MCF 10A (cell line): ENCODE data around the gene SGCB. TPM values are rescaled to one million over a fixed set of nuclear protein-coding genes. Genes with fewer than 3 reads are reported as not detected.
A peak's percentile ranks its signal among the peaks of the same experiment; 100 is the strongest.
"Not testable (repeated sequence)": the region's sequence is repeated elsewhere in the genome, so short reads cannot be mapped to it uniquely, and the experiment has no call there.

Experiments used
- Bru-seq: library from RNA; stranded (reverse); fragments of 400-500 nt; gene quantifications from one replicate; lab custom pipeline; 2021; lab: Mats Ljungman, UMichigan
- BruChase-seq, 2 experiments: library from RNA; stranded (reverse); fragments of 400-500 nt; gene quantifications; one replicate each; lab custom pipeline; 2021; lab: Mats Ljungman, UMichigan
- BruUV-seq: library from RNA; stranded (reverse); fragments of 400-500 nt; replicated peaks from 2 replicates; lab custom pipeline; 2021; lab: Mats Ljungman, UMichigan
- CTCF ChIA-PET: fragments of 300-600 bp; sonication (Branson Sonifier 250); formaldehyde crosslinking; extraction: SDS; loops from one replicate; lab custom pipeline; 2021; ENCODE audit warnings: antibody characterized with exemption, inconsistent platforms; lab: Yijun Ruan, JAX
- POLR2A ChIA-PET: fragments of 300-600, 350-650 bp; sonication (Branson Sonifier 250); formaldehyde crosslinking; extraction: SDS; loops from one replicate; lab custom pipeline; 2020; ENCODE audit warnings: antibody characterized with exemption, inconsistent platforms; lab: Yijun Ruan, JAX
- DNase-seq: peaks from one replicate; pipeline ENCODE4 v3.0.0-alpha.2; 2018; ENCODE audit not compliant: unreplicated experiment
- H3K27ac Mint-ChIP-seq: one replicate; pipeline ENCODE4 v1.8.0; 2022; ENCODE audit warnings: mild to moderate bottlenecking, low read depth, mixed read lengths; ENCODE audit not compliant: unreplicated experiment
- H3K27me3 Mint-ChIP-seq: one replicate; pipeline ENCODE4 v1.8.0; 2022; ENCODE audit warnings: mixed read lengths; ENCODE audit not compliant: insufficient read depth, unreplicated experiment
- H3K36me3 Mint-ChIP-seq: one replicate; pipeline ENCODE4 v1.8.0; 2022; ENCODE audit warnings: mild to moderate bottlenecking, moderate library complexity, mixed read lengths; ENCODE audit not compliant: insufficient read depth, unreplicated experiment
- H3K4me1 Mint-ChIP-seq: one replicate; pipeline ENCODE4 v1.8.0; 2022; ENCODE audit warnings: mixed read lengths; ENCODE audit not compliant: insufficient read depth, unreplicated experiment
- H3K4me3 Mint-ChIP-seq: one replicate; pipeline ENCODE4 v1.8.0; 2022; ENCODE audit warnings: mild to moderate bottlenecking, moderate library complexity, mixed read lengths; ENCODE audit not compliant: unreplicated experiment
- H3K9me3 Mint-ChIP-seq: one replicate; pipeline ENCODE4 v1.8.0; 2022; ENCODE audit warnings: mixed read lengths; ENCODE audit not compliant: unreplicated experiment
- intact Hi-C: fragments of 100-400 bp; cut with micrococcal nuclease; formaldehyde crosslinking; loops from 2 replicates; pipeline ENCODE4 v1.14.1; 2022
- long read RNA-seq: library from polyadenylated mRNA; stranded (forward); transcript quantifications from one replicate; pipeline ENCODE4 v2.0.0, GENCODE V29; 2022
- total RNA-seq: library from RNA; stranded (reverse); gene quantifications from 2 replicates; pipeline ENCODE4 v1.2.3, GENCODE V29; 2022
- TF ChIP-seq, protein P1 (sequence below): fragments of 200-600 bp; IDR thresholded peaks from one replicate; pipeline ENCODE4 v1.8.0; 2022; ENCODE audit warnings: antibody characterized with exemption, mild to moderate bottlenecking; ENCODE audit not compliant: unreplicated experiment

Gene SGCB, protein sequence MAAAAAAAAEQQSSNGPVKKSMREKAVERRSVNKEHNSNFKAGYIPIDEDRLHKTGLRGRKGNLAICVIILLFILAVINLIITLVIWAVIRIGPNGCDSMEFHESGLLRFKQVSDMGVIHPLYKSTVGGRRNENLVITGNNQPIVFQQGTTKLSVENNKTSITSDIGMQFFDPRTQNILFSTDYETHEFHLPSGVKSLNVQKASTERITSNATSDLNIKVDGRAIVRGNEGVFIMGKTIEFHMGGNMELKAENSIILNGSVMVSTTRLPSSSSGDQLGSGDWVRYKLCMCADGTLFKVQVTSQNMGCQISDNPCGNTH
- 27.0 and 28.2 TPM in 2 replicates for total RNA-seq
- Bru-seq, nascent RNA: percentile 76 among the genes with signal in this experiment
- BruChase-seq, experiment 1, labeled RNA remaining after a 6-hour chase: percentile 92 among the genes with signal in this experiment
- BruChase-seq, experiment 2, labeled RNA remaining after a 2-hour chase: percentile 82 among the genes with signal in this experiment
- long read RNA-seq, full-length matches to known transcripts: 97 of 138 reads
- long read RNA-seq, partial matches to known transcripts: 4 of 138 reads
- long read RNA-seq, other reads (novel, unspliced or antisense): 37 of 138 reads

DNA sequence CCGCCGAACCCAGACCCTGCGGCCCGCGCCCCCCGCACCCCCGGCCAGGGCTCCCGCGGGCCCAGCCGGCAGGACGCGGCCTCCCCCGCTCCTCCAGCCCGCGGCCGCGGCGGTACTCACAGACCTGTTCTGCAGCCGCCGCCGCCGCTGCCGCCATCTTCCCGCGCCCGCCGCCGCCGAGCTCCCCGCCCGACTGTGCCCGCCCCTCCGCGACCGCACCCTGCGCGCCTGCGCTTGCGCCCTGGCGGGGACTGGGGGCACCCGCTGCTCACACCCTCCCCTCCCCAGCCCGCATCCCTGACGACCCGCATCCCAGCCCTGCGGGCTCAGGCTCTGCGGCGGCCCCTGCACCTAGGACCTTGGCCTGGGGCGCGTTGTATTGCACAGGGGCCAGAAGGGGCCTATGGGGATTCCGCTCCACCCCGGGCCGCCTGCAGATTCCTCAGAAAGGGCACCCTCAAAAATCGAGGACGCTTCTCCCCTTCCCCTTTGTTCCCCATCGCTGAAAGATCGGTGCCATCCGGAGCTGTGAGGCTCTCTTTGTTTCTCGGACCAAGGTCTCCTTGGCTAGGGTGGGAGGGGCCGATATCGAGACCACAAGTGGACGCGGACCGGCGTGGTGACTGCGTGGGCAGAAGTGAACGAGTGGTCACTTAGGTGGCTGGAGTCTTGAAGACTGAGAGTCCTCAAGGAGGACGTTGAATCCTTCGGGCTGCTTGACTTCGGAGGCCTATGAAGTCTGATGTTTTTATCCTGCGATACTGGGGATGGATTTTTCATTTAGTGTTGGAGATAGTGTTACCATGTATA, at the start of gene SGCB:
TSS of gene SGCB (minus strand) at position 197 of the 810 bp plus-strand sequence. CDS start at position 157, 40 bp downstream.
- no peaks in the 10 kb centered on the region for H3K9me3 Mint-ChIP-seq
- ChIA-PET CTCF (interaction anchor here (0.7 kb wide), 2 partner anchors 205 to 523 kb away, joined by 3 read pairs; no protein-coding TSS in a partner anchor), POLR2A (interaction anchor here (0.7 to 2.8 kb wide), 5 partner anchors 8 to 194 kb away, joined by 3 to 38 read pairs (median 3); partner anchors contain the start of gene SPATA18)
- BruUV-seq: no TSS peak
- intact Hi-C loops: loop anchor here (1.0 kb wide), 1 partner anchor 43 kb away; no protein-coding TSS in a partner anchor
- H3K4me1 Mint-ChIP-seq: peaks cover 25% of the 10 kb centered on the region
- TF ChIP-seq, protein P1, sequence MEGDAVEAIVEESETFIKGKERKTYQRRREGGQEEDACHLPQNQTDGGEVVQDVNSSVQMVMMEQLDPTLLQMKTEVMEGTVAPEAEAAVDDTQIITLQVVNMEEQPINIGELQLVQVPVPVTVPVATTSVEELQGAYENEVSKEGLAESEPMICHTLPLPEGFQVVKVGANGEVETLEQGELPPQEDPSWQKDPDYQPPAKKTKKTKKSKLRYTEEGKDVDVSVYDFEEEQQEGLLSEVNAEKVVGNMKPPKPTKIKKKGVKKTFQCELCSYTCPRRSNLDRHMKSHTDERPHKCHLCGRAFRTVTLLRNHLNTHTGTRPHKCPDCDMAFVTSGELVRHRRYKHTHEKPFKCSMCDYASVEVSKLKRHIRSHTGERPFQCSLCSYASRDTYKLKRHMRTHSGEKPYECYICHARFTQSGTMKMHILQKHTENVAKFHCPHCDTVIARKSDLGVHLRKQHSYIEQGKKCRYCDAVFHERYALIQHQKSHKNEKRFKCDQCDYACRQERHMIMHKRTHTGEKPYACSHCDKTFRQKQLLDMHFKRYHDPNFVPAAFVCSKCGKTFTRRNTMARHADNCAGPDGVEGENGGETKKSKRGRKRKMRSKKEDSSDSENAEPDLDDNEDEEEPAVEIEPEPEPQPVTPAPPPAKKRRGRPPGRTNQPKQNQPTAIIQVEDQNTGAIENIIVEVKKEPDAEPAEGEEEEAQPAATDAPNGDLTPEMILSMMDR: no peak
- H3K4me3 Mint-ChIP-seq: peak within 1 kb of the TSS; percentile 83
- H3K36me3 Mint-ChIP-seq: peaks cover 6% of the 10 kb centered on the region
- H3K27me3 Mint-ChIP-seq: peaks cover 22% of the 10 kb centered on the region
- peak; percentile 35 for DNase-seq
- H3K27ac Mint-ChIP-seq: peak within 1 kb of the TSS; percentile 20

DNA sequence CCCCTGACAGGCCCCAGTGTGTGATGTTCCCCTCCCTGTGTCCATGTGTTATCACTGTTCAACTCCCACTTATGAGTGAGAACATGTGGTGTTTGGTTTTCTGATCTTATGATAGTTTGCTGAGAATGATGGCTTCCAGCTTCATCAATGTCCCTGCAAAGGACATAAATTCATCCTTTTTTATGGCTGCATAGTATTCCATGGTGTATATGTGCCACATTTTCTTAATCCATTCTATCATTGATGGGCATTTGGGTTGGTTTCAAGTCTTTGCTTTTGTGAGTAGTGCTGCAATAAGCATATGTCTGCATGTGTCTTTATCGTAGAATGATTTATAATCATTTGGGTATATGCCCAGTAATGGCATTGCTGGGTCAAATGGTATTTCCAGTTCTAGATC, 48.3 kb upstream of the SGCB start:
- intact Hi-C loops, DNase-seq, BruUV-seq, H3K27me3 Mint-ChIP-seq, H3K4me1 Mint-ChIP-seq, H3K9me3 Mint-ChIP-seq, CTCF ChIA-PET, H3K27ac Mint-ChIP-seq, H3K4me3 Mint-ChIP-seq: not testable (repeated sequence)
- POLR2A ChIA-PET: interaction anchor here (0.7 kb wide), 1 partner anchor 67 kb away, joined by 4 read pairs; no protein-coding TSS in a partner anchor
- H3K36me3 Mint-ChIP-seq: peaks cover 48% of the 10 kb centered on the region

DNA sequence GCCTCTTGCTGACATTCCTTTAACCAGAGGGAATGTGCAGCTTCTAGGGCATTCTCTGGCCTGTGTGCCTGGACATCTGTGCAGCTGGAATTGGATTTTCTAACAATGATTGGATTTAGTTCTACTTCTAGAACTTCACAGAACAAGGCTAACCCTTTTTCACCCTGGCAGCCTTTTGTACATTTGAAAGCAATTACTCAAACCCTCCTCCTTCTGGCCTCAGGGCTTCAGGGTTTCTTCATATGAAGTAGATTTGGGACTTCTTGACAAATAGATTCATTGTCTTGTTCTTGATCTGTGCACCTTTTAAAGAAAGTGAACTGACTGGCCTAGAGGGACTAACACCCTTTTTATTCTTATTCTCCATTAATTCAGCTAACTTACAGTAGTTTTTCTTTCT, 43.1 kb upstream of the SGCB start:
- BruUV-seq: no TSS peak
- POLR2A ChIA-PET: interaction anchor here (0.6 to 1.1 kb wide), 2 partner anchors 10 to 30 kb away, joined by 3 read pairs; no protein-coding TSS in a partner anchor
- TF ChIP-seq, protein P1: no peak
- DNase-seq: no peak
- Mint-ChIP-seq H3K27ac (no peak overlapping the region), H3K4me1 (no peaks in the 10 kb centered on the region), H3K36me3 (peaks cover 58% of the 10 kb centered on the region), H3K27me3 (no peaks in the 10 kb centered on the region), H3K9me3 (no peaks in the 10 kb centered on the region), H3K4me3 (no peak overlapping the region)
- intact Hi-C loops: loop anchor here (1.0 kb wide), 1 partner anchor 43 kb away; the partner anchor contains the start of gene SGCB
- CTCF ChIA-PET: interaction anchor here (0.9 kb wide), 1 partner anchor 18 kb away, joined by 3 read pairs; no protein-coding TSS in a partner anchor

DNA sequence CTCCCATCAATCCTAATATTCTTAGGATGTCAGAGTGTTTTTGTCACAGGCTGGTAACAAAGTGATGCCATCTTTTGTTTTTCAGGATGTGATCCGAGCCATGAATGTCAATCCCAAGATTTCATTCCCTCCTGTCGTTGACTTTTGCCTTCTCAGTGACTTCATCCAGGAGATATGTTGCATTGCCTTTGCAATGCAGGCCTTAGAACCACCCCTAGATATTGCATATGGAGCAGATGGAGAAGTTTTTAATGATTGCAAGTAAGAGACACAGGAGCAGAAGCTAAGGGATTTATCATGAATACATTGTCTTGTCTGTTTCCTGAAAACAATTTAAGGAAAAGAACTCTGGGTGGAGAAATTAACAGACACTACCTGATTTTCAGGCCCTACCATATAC, 41.6 kb upstream of the SGCB start:
- CTCF ChIA-PET: interaction anchor here (0.6 to 1.6 kb wide), 3 partner anchors 13 to 183 kb away, joined by 3 to 4 read pairs (median 4); no protein-coding TSS in a partner anchor

More for the DNA sequence above, 41.6 kb upstream of the SGCB start:
- Mint-ChIP-seq H3K27ac (no peak overlapping the region), H3K36me3 (peaks cover 49% of the 10 kb centered on the region), H3K4me1 (no peaks in the 10 kb centered on the region), H3K4me3 (no peak overlapping the region), H3K27me3 (no peaks in the 10 kb centered on the region), H3K9me3 (no peaks in the 10 kb centered on the region)
- no peak for DNase-seq
- TF ChIP-seq, protein P1: no peak
- BruUV-seq: no TSS peak
- intact Hi-C loops: no loop called here
- POLR2A ChIA-PET: no interaction called here
